Body of pancreas (tissue), 4 donors: ENCODE data around the gene CCDC141. TPM values are rescaled to one million over a fixed set of nuclear protein-coding genes. Genes with fewer than 3 reads are reported as not detected.

Source experiments
- ATAC-seq: fragments of 150-250 bp; one replicate; pipeline ENCODE4 v1.9.1; 2016
- DNase-seq, 4 donors: peaks; one replicate each; pipeline ENCODE4 v3.0.0-alpha.2; 2019
- H3K27ac ChIP-seq, 4 donors: fragments of 200-600 bp; sonication (generic); 1 replicate in 3 of 4; 2 replicates in 1 of 4; pipeline versions ENCODE4 v1.5.1 to v1.6.1; 2016 to 2019; ENCODE audit warnings: mild to moderate bottlenecking in 1 of 4, mixed read lengths in 1 of 4, moderate library complexity in 1 of 4
- H3K27me3 ChIP-seq, 2 donors: fragments of 200-600 bp; sonication (generic); one replicate each; pipeline ENCODE4 v1.6.0; 2016; ENCODE audit warnings: mild to moderate bottlenecking in 1 of 2
- H3K36me3 ChIP-seq, 2 donors: fragments of 200-600 bp; sonication (generic); replicated peaks in 1 of 2; 2 replicates each; pipeline ENCODE4 v1.5.1; 2016; ENCODE audit warnings: low read depth in 2 of 2; ENCODE audit not compliant: insufficient read depth in 1 of 2
- H3K4me1 ChIP-seq: fragments of 200-600 bp; sonication (generic); one replicate; pipeline ENCODE4 v1.6.0; 2016
- H3K4me3 ChIP-seq, 2 donors: fragments of 200-600 bp; sonication (generic); 1 replicate in 1 of 2; 2 replicates in 1 of 2; pipeline ENCODE4 v1.5.1; 2016 to 2019
- H3K9me3 ChIP-seq, 3 donors: fragments of 200-600 bp; sonication (generic); 1 replicate in 2 of 3; 2 replicates in 1 of 3; pipeline ENCODE4 v1.5.1; 2016
- POLR2A ChIP-seq, 3 donors: fragments of 450-650 bp; IDR thresholded peaks; one replicate each; pipeline ENCODE4 v1.6.1; 2016; ENCODE audit warnings: antibody characterized with exemption in 3 of 3, mild to moderate bottlenecking in 2 of 3
- WGBS, 2 donors: methylation state at CpG; one replicate each; pipeline ENCODE4 v1.1.5; 2017; 5-methylcytosine and 5-hydroxymethylcytosine counted together
- intact Hi-C: fragments of 100-400 bp; cut with DNase I; formaldehyde crosslinking; loops from one replicate; pipeline ENCODE4 v1.15.1; 2023
- total RNA-seq, 2 donors: library from RNA; depleted of rRNA; stranded (reverse); fragments of >200 nt; gene quantifications; one replicate each; pipeline ENCODE4 v1.1.0, GENCODE V29; 2016
- TF ChIP-seq, protein P1 (sequence below), 7 experiments: fragments of 450-650 bp in 4 of 7; fragments of 200-600 bp in 3 of 7; sonication (generic) in 3 of 7; IDR thresholded peaks; one replicate each; pipeline ENCODE4 v1.5.1; 2016 to 2019; ENCODE audit warnings: antibody characterized with exemption in 7 of 7

Gene CCDC141
- total RNA-seq, 2 donors from 2014 or later = 13.7 to 19.4 TPM

DNA sequence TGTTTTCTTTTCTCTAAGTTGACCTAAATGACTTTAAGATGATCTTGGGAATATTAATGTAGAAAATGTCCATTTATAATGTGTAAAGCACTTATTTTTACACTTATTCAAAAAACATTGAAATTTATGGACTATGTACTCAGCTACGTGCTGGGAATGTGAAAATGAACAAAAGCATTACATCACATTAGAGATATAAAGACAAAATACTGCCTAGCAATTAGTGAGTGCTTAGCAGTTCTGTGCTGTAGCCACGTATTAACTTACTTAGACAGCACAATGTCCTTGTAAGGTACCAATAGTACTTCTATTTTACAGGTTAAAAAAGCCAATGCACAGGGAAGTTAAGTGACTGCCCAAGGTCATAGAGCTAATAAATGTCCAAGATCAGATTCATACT lies 138.9 kb downstream of the CCDC141 start:
- ATAC-seq (peak; percentile 40), DNase-seq (no peak)
- WGBS, 2 donors = 14 to 21% methylated on average over 2 of the region's 2 CpGs
- intact Hi-C loops = no loop called here
- Histone ChIP-seq H3K27ac (peak overlapping the region in 1 of 4 donors; percentile 3), H3K4me1 (peaks cover 27% of the 10 kb centered on the region), H3K9me3 (no peaks in the 10 kb centered on the region), H3K36me3 (no peaks in the 10 kb centered on the region), H3K27me3 (no peaks in the 10 kb centered on the region), H3K4me3 (no peak overlapping the region)
- TF ChIP-seq POLR2A (IDR thresholded peaks at IDR 0.05) = no peak
- TF ChIP-seq, protein P1, sequence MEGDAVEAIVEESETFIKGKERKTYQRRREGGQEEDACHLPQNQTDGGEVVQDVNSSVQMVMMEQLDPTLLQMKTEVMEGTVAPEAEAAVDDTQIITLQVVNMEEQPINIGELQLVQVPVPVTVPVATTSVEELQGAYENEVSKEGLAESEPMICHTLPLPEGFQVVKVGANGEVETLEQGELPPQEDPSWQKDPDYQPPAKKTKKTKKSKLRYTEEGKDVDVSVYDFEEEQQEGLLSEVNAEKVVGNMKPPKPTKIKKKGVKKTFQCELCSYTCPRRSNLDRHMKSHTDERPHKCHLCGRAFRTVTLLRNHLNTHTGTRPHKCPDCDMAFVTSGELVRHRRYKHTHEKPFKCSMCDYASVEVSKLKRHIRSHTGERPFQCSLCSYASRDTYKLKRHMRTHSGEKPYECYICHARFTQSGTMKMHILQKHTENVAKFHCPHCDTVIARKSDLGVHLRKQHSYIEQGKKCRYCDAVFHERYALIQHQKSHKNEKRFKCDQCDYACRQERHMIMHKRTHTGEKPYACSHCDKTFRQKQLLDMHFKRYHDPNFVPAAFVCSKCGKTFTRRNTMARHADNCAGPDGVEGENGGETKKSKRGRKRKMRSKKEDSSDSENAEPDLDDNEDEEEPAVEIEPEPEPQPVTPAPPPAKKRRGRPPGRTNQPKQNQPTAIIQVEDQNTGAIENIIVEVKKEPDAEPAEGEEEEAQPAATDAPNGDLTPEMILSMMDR (IDR thresholded peaks at IDR 0.05) = no peak

DNA sequence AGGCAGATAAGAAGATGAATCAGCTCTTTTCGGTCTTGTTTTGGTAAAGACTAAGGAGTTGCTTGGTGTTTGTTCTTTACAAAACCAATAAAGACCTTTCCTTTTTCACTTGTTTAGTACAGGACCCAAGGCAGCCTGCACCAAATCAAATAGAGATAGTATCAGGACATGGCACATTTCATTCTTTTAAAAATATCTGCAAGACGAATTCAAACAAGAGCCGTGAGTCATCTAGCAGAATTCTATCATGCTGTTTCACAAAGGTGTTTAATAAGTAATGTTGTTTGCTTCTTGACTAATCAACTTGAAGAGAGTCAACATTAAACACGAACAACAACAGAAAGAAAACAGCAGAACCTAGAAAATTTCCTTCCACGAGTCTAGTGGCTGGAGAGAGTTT lies 139.9 kb downstream of the CCDC141 start:
- TF ChIP-seq, protein P1 (IDR thresholded peaks at IDR 0.05) = no peak
- no peak for TF ChIP-seq POLR2A (IDR thresholded peaks at IDR 0.05)
- Histone ChIP-seq H3K9me3 (no peaks in the 10 kb centered on the region), H3K27ac (no peak overlapping the region), H3K36me3 (no peaks in the 10 kb centered on the region), H3K4me1 (peaks cover 27% of the 10 kb centered on the region), H3K27me3 (no peaks in the 10 kb centered on the region), H3K4me3 (no peak overlapping the region)
- 31% methylated on average over 5 of the region's 5 CpGs for WGBS, 2 donors
- intact Hi-C loops = no loop called here
- ATAC-seq (peak; percentile 47), DNase-seq (no peak)

DNA sequence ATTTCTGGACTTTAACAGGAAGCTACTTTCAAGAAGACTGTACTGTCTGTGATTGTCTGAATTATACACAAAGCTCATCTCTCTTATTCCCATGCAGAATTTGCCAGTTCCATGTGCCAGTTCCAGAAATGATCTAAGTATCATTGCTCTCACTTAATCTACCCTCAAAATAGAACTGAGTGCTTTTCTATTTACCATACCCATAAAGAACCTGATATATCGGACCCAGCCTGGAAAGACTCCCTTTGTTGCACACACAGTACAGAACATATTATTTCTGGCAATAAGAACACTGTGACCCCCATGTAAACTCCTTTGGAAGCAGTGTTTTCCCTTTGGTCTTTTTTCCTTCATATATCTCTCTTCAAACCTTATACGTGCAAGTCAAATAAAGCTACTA lies 140.4 kb downstream of the CCDC141 start:
- Histone ChIP-seq H3K9me3 (no peaks in the 10 kb centered on the region), H3K36me3 (no peaks in the 10 kb centered on the region), H3K4me3 (no peak overlapping the region), H3K27ac (peak overlapping the region in 1 of 4 donors; percentile 31), H3K4me1 (peaks cover 27% of the 10 kb centered on the region), H3K27me3 (no peaks in the 10 kb centered on the region)
- intact Hi-C loops = no loop called here
- no peak for TF ChIP-seq POLR2A (IDR thresholded peaks at IDR 0.05)
- TF ChIP-seq, protein P1 (IDR thresholded peaks at IDR 0.05) = no peak
- DNase-seq (no peak), ATAC-seq (no peak)
- WGBS, 2 donors = 57 to 82% methylated on average over 2 of the region's 2 CpGs

DNA sequence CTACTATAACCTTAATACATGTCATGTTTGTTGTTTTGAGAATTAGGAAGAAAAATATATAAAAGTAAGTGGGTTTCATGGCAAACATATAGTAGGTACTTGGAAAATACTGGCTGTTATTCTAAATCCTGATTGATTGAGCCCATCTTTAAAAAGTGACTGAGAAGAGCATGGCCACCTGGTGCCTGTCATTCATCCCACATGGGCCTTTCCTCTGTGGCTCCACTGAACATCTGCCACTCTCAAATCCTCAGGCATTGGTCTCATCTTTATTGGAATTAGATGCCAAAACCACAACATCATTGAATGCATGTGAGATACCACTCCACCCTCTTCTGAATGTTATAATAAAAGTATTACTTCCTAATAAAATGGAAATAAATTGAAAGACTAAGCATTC lies 141.1 kb downstream of the CCDC141 start:
- Histone ChIP-seq H3K27me3 (no peaks in the 10 kb centered on the region), H3K4me1 (peaks cover 27% of the 10 kb centered on the region), H3K4me3 (no peak overlapping the region), H3K36me3 (no peaks in the 10 kb centered on the region), H3K9me3 (no peaks in the 10 kb centered on the region), H3K27ac (no peak overlapping the region)
- intact Hi-C loops = no loop called here
- TF ChIP-seq POLR2A (IDR thresholded peaks at IDR 0.05) = no peak
- TF ChIP-seq, protein P1 (IDR thresholded peaks at IDR 0.05) = no peak
- ATAC-seq (no peak), DNase-seq (no peak)

DNA sequence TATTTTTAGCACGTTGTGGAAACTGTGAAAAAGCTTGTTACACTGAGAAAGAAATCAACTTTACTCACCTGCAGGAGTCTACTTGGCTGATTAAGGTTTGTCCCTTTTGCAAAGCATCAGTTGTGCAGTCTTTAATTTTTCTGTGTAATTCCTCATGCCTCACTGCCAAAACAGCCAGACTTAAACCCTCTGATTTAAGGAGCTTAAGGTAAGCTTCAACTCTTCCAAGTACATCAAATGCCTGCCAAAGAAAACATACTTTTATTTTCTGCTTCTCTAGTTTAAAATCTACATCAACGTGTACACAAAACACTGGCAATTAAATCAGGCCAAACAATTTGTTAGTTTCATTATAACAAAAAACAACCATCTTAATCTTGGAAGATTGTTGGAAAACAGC lies 144.7 kb downstream of the CCDC141 start:
- H3K4me1 ChIP-seq = peaks cover 10% of the 10 kb centered on the region
- no peak for TF ChIP-seq POLR2A (IDR thresholded peaks at IDR 0.05)
- TF ChIP-seq, protein P1 (IDR thresholded peaks at IDR 0.05) = no peak
- no peaks in the 10 kb centered on the region for H3K36me3 ChIP-seq
- no peaks in the 10 kb centered on the region for H3K27me3 ChIP-seq
- ATAC-seq (no peak), DNase-seq (no peak)
- H3K4me3 ChIP-seq = no peak overlapping the region
- 54 to 55% methylated on average over 2 of the region's 2 CpGs for WGBS, 2 donors
- no peak overlapping the region for H3K27ac ChIP-seq
- H3K9me3 ChIP-seq = no peaks in the 10 kb centered on the region
- intact Hi-C loops = no loop called here
